Measurements from ENCODE around the gene LRRC8B.

The LRRC8B gene

DNA sequence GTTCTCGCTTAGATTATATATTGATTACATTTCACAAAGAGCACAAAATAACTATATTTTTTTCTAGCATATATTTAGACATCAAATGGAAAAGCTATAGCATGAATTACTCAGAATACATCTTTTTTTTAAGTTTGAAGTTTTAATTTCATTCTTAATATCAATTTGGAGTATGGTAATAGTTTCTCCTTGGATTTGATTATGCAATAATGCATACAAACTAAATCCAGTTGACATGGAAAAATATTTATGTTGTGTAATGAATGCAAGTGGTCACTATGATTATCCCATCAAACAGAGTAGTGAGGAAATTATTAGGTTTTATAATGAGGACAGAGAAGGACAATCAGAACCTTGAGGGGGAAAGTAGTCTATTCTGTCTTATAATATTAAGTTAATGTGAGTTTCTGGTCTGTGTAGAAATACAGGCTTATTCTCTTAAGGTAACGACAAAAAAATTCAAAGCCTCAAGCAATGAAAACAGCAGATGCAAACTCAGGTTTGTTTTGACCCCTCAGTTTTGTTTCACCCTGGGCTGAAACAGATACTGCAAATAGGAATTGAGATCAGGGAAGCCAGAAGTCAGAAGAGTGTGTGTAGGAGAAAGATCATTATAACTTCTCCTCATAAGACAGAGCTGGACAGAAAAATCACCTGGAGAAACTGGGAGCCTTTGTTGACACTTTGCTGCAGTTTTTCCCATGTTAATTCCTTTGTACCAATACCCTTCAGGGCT is 23.7 kb downstream of the LRRC8B start:
- no peak for DNase-seq

DNA sequence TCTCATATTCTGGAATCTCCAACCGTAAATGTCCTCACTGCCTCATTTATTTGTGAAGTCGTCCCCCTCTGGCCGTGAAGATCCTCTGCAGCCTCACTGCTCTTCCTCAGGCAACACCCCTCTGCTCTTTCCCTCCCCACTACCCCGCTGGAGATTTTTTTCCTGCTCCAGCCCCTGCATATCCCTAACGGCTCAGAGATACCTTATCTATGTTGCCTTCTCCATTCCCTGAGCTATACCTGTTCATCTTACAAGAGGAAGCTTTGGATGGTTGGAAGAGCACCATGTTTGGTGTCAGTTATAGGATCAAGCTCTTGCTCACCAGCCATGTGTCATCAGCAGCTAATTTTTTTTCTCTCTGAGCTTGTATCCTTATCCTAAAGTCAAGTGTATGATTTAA is 26.4 kb downstream of the LRRC8B start:
- DNase-seq = no peak

DNA sequence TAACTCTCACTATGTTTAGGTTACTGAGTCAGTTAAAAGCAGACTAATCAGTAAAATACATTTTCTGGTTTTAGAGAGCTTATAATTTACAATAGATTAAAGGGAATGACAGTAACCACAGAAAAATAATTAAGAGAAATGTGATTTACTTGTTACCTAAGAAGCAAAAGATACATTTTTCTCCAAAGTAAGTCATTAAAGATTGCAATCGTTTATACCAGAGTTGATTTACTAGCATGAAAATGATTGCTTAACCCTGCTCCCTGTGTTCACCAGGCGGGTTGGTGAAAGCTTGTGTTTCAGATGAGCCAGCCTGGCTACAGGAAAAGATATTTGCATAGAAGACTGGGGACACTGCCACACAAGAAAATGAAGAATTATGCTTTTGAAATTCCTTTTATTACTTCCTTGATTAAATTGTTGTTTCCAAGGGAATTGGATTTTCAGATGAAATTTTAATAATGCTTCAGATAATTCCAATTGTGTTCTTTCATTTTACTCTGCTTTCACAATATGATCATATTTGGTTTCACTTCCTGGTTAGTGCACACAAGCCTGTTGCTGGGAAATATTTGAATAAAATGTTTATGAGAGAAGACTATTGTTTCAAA is 27.9 kb downstream of the LRRC8B start:
- DNase-seq = no peak

DNA sequence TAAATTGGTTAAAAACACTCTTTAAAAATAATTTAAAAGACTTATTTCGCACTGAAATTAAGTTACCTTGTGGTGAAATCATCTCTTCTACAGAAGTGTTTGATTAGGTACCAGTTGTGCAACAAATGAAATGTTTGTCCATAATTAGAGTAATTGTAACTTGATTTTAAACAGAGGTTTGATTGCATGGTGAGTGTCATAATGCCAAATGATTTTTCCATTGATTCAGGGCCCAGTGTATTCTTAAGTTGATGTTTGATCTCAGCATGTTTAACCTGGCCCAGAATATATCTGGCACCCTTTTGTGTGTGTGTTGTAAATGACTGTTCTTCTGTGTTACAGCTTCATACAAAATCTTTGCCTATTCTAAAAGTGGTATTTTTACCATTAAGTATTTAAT is 28.5 kb downstream of the LRRC8B start:
- DNase-seq = no peak

DNA sequence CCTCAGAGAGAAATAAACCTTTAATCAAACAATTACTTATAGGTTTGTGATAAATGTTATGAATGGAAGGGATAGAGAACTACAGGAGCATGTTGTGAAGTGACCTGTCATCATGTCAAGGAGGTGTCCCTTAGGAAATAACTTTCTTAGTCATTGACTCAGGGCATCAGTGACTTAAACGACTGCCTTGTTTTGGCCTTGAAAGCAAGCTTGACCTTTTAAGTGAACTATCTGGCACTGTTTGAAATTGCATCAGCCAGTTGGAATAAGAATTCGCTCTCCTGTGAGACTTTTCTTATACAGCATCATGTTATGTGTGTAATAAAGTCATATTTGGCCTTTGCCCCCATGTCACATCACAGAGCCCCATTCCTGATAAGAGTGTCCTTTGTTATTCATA is 30.9 kb downstream of the LRRC8B start:
- DNase-seq = no peak

DNA sequence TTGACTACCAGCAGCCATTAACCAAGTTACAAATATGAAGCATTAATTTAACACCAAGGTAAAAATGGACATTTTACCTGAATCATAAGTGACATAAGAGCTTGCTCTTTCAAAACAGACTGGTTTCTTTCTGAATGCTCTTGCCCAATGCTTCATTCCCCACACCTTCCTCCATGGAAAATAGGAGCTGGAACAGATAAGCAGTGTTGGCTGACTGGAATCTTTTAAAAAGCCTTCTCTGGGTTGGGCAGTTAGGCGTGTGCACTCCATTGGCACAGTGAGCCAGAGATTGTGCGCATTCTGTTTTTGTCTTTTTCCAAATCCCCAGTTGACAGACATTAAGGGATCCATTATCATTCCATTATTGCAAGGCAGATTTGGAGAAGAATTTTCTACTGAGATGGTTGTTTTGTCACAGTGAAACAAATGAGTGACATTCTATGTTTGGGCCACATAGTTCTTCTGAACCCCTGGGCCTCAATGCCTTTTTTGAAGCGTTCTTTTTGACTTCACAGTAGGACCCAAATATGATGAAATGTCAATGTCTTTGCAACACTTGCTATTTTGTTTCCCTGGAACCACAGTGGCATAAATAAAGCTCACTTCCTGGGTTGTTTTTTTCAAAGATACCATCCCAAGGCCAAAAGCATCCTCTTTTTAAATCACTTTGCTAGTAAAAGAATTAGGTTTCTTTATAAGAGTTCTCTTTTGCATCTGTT is 32.3 kb downstream of the LRRC8B start:
- no peak for DNase-seq

DNA sequence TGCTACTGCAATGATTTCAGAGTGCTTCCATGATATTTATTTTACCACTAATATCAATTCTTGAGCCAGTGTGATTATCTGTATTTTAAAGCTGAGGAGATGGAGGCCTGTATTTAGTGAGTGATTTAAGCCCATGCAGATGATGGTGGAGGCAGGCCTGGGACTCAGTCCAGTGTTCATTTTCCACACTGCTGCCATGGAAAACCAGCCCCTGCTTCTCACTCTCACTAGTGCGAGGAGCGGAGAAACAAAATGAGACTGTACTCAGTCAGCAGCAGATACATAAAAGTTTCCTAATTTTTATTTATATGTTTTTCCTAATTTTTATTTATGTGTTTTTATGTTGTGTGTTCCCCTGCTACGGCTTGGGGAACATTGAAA is 32.8 kb downstream of the LRRC8B start:
- no peak for DNase-seq

DNA sequence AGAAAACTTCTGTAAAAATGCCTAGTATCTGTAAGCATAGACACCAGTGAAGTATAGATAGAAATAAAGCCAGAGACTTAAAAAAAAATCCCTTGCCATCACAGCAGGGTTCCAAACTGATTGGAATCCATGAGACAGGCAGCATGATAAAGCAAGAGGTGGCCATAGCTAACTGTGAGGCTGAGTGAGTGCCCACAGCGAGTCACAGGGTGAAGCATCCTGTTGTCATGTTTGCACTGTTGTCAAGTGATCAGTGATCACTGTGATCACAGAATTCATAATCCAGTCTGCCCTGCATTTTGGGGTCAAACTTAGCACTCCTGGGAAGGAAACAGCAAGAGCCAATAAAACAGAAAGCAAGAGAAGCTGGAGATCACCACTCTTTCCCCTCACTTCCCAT is 33.3 kb downstream of the LRRC8B start:
- no peak for DNase-seq

DNA sequence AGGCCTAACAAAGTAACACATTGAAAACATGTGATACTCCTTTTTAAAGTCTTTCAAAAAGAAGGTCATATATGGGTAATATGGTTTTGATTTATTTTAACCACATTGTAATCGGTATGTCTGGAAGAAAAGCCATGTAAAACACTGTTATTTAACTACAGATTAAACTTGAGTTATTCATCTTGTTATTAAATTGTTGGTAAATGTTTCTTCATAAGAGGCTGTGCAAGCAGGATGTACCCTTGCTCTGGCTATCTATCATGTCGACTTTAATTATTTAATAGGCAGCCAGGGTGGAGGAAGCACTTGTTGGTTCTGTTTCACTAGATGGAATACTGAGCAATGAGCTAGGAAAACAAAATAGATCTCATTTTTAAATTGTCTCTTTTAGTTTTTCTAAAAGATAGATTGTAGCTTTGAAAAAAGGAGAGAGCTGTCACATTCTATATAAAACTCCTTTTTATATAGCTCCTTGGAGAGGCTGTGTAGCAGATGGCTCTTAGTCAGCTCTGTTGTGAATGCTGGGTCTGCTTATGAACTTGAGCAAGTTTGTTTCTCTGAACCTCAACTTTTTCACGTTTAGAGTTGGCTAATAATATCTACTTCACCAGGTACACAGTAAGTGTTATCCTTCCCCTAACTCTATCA is 39.5 kb downstream of the LRRC8B start:
- no peak for DNase-seq

DNA sequence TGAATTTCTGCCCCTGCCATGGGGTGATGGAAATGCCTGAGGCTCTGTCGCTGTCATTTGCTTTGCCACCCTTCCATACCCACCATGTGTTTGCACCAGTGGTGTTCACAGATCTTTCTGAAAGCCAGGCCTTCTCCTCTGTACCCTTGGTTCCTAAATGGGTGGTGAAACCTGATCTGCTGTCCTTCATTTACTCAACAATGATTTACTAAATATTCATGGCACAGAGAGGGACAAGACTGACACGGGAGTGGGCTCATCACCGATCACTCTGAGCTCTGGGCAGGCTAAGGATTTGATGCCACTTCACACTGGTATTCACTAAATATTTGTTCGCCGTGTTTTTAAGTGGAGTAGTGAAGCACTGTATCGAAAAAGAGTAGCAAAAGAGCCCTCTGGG is 40.9 kb downstream of the LRRC8B start:
- DNase-seq = no peak

DNA sequence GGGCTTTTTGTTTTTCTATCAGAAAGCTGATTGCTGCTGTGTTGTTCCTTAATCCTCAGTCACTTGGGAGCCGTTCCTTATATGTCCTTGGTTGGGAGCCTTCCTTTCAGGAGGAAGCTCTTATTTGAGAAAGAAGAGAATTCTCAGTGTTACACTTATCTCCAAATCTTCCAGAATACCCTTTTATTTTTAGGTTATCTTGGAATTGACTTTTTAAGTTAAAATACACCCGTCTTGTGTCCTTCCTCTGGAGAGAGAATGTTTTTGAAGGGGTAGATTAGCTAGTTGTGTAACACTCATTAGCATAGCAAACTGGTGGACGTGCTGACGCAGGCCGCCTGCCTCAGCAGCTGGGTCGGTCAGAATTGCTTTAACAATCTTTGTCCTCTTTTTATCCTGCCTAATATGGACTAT is 42.1 kb downstream of the LRRC8B start:
- no peak for DNase-seq

DNA sequence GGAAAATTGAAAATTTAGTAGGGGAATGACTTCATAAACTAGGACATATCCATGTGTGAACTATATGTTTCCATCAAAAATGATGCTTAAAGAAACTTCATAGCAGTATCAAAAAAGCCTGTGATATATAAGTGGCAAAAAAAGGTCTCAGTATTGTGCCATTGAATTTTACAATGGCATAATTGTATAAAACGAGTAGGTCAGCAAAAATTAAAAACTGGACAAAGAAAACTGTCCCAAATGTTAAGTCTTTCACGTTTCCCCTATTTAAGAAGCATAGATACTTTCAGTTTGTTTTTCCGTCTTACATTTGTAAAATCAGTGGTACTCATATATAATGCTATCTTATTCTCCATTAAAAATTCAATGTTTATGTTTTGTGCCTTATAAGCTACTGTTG is 43.2 kb downstream of the LRRC8B start:
- no peak for DNase-seq

DNA sequence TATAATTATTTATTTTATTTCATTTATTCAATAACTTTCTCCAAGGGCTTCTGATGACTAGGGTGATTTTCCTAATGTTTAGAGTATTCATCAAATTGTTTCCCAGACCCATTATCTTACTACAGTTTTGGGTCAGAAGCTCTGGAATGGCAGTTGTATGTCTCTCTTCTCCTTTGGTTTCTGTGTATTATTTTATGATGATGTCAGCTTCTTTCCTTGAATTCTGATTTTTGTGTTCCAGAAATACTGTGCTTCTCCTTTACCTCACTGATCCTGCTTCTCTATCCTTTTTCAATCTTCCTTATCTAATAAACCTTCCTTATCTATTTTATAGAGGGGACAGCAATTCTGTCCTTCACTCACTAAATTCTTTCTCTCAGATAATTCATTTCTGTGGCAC is 48.8 kb downstream of the LRRC8B start:
- DNase-seq = no peak

DNA sequence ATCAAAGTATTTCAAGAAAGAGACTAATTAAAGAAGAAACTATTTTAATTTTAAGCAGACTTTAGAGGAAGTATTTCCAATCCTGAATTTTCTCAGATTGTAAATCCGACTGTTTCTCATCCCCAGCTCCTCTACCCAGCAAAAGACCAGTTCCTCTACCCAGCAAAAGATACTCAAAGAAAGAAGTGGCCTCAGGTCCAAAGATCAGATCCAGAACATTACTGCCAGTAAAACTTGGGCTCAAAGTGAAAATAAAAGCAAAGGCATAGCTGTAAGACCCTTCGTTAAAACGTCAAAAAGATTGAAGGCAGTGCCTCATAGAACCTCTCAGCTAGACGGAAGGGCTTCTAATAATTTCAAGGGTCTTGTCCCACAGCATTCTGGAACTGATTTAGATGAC is 50.0 kb downstream of the LRRC8B start:
- no peak for DNase-seq

DNA sequence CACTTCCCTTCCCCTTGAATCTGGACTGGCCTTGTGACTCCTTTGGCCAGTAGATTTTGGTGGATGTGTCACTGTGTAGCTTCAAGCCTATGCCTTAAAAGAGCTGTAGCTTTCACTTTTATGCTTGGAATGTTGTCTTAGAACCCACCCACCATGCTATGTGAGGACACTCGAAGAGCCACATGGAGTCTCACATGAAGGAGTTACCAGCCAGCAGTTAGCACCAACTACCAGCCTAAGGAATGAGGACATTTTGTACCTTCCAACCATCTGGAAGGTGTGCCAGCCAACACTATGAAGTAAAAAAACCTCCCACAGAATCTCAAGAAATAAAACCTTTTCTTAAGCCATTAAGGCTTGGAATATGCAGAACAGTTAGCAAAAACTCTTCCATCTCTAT is 50.6 kb downstream of the LRRC8B start:
- no peak for DNase-seq

DNA sequence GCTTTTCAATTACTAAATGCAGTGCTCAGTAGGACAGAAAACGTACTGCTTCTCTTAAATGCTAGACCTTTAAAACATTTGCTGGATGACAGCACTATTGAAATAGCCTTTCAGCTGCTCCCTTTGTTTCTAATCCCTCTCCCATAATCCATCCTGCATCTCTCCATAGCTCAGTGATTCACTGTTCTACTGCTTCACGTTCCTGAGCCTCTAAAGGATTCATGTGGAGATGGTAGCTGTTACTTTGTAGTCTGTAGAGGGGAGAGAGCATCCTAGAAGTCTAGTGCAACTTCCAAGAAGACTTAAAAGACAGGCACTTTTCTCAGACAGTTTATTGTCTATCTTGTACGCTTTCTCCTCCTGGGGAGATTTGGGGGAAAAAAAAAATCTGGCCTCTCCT is 51.4 kb downstream of the LRRC8B start:
- no peak for DNase-seq

DNA sequence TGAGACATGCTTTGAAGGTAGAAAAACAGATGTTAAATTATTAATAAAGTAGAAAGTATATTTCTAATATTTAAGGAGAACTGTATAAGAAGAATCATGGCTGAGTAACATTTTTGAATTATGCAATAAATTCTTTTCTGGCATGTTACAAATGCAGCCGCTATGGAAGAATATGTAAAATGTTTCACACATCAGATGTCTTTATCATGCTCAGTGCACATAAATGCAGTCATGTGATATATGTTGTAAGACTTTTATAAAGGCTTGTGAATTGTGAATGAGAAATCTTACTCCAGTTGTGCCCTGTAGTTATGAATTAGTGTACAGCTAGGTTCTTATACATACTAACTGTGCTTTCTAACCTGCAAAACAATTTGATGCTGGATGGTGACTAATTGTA is 53.5 kb downstream of the LRRC8B start:
- DNase-seq = no peak

DNA sequence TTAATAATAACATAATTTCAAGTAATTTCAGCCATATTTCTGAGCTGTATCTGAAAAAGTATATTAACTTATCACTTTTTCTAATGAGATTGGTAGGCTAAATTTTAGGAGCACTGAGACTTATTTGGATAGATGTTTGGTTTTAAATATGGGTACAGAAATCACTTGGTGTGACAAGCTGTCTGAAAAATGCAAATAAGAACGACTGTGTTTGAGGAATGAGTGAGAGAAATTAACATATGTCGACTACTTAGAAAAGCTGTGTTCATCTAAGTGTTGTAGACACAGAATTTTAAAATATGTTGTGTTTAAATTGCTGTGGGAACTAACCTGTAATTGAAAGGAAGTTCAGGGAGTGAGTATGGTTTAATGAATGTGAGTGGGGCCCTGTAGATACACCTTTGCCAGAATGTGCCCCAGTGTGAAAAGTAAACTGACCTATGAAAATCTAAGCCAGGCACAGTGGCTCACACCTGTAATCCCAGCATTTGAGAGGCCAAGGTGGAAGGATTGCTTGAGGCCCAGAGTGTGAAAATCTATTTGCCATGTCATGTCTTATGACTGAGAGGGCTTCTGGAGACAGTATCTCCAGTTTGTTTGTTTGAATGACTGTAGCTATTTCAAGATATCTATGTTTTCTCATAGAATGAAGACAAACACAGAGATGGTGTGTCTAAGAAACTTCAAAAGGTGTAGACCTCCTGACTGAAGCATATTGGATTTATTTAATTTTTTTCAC is 54.5 kb downstream of the LRRC8B start:
- no peak for DNase-seq

DNA sequence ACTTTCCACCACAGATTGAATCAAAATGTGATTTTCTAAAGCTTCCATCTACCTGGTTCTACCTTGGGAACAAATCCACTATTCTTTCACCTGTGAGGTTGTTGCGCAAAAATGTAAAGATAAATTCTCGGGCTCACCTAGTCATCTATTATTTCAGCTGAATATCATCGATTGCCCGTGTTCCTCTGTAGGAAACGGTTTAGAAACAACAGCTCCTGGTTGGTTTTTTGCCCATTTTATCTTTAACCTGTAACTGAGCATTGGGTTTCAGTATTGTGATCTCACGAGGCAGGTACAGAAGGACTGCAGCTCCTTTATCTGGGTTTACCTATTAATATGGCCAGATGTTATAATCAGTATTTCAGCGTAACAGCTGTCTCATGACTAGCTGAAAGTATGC is 55.4 kb downstream of the LRRC8B start:
- DNase-seq = no peak

DNA sequence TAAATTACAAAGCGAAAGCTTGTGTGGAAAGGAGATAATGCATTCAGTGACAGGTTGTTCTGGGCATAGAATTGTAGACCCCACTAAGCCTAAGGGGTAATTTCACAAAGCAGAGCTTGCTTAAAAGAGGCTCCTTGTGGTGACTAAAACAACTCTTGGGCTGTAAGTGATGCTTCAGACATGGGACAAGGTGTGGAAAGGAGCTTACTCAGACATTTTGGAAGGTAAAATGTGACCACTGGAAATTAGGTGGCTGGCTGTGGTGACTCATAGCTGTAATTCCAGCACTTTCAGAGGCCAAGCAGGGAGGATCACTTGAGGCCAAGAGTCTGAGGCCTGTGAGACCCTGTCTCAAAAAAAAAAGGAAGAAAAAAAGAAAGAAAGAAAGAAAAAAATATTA is 57.2 kb downstream of the LRRC8B start:
- DNase-seq = no peak

DNA sequence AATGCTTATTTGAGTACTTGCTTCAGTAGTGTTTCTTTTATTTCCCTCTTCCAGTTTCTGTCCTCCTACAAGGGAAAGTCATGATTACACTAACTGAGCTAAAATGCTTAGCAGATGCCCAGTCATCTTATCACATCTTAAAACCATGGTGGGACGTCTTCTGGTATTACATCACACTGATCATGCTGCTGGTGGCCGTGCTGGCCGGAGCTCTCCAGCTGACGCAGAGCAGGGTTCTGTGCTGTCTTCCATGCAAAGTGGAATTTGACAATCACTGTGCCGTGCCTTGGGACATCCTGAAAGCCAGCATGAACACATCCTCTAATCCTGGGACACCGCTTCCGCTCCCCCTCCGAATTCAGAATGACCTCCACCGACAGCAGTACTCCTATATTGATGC is 57.9 kb downstream of the LRRC8B start:
- DNase-seq = no peak

DNA sequence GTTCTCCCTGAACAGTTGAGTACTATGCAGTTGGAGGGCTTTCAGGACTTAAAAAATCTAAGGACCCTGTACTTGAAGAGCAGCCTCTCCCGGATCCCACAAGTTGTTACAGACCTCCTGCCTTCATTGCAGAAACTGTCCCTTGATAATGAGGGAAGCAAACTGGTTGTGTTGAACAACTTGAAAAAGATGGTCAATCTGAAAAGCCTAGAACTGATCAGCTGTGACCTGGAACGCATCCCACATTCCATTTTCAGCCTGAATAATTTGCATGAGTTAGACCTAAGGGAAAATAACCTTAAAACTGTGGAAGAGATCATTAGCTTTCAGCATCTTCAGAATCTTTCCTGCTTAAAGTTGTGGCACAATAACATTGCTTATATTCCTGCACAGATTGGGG is 59.6 kb downstream of the LRRC8B start:
- no peak for DNase-seq

DNA sequence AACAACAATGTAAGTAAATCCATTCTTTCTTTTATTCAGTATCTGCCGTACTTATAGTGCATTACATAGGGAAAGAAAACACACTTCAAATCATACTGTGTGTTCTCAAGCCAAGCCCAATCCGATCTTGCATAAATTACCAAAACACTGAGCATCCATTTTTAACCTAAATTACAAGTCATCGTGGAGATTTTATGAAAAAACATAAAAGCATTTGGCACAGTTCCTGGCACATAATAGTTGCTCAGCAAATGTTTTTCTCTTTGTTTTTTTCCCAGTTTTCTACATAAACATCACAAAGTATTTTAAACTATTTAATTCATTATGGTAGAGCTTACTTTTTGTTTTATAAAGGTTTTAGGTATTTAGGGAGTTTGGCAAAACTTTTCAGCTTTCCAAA is 60.2 kb downstream of the LRRC8B start:
- DNase-seq = no peak
